Measurements from ENCODE around the gene MAP3K20.

DNA sequence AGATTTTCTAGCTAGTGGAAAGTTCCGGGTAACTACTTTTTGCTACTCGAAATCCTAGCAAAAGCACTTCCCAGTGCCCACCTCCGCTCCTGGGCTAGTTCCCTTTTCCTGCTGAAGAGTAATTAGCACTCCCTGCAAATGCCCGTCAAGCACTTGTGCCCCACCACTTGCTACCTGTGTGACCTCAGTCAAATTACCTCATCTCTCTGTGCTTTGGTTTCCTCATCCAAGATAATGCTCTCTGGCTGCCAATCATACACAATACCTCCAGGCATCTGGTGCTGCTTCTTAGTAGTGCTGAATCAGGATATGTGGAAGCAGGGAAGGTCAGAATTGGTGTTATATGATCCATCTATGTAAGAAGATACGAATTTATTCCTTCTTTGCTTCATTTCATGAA is 176.9 kb downstream of the MAP3K20 start:
- TF ChIP-seq, protein P1, sequence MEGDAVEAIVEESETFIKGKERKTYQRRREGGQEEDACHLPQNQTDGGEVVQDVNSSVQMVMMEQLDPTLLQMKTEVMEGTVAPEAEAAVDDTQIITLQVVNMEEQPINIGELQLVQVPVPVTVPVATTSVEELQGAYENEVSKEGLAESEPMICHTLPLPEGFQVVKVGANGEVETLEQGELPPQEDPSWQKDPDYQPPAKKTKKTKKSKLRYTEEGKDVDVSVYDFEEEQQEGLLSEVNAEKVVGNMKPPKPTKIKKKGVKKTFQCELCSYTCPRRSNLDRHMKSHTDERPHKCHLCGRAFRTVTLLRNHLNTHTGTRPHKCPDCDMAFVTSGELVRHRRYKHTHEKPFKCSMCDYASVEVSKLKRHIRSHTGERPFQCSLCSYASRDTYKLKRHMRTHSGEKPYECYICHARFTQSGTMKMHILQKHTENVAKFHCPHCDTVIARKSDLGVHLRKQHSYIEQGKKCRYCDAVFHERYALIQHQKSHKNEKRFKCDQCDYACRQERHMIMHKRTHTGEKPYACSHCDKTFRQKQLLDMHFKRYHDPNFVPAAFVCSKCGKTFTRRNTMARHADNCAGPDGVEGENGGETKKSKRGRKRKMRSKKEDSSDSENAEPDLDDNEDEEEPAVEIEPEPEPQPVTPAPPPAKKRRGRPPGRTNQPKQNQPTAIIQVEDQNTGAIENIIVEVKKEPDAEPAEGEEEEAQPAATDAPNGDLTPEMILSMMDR (IDR thresholded peaks at IDR 0.05) = no peak
- no peak for TF ChIP-seq EZH2 (IDR thresholded peaks at IDR 0.05)
- no peak for TF ChIP-seq EZH2phosphoT487 (IDR thresholded peaks at IDR 0.05)

Measured in neural progenitor cell (in vitro differentiated cells).